ENCODE data around the gene SLC38A8.
A peak's percentile ranks its signal among the peaks of the same experiment; 100 is the strongest.

The SLC38A8 gene

GRCh38 chr16:84080378-84080777 is 37.8 kb upstream of the SLC38A8 start:
- Mint-ChIP-seq H3K36me3 (ENCODE audit: low read depth) (peaks cover 92% of the 10 kb centered on the region), H3K27me3 (no peaks in the 10 kb centered on the region), H3K27ac (no peak overlapping the region), H3K4me3 (no peak overlapping the region), H3K4me1 (ENCODE audit: low read depth) (peaks cover 13% of the 10 kb centered on the region), H3K9me3 (no peaks in the 10 kb centered on the region)
- no peak for DNase-seq

GRCh38 chr16:84079664-84080063 is 37.1 kb upstream of the SLC38A8 start:
- Mint-ChIP-seq H3K27ac (no peak overlapping the region), H3K4me3 (no peak overlapping the region), H3K4me1 (ENCODE audit: low read depth) (peaks cover 7% of the 10 kb centered on the region), H3K27me3 (no peaks in the 10 kb centered on the region), H3K36me3 (ENCODE audit: low read depth) (peaks cover 95% of the 10 kb centered on the region), H3K9me3 (no peaks in the 10 kb centered on the region)
- no peak for DNase-seq

GRCh38 chr16:84075376-84075775 is 32.8 kb upstream of the SLC38A8 start:
- H3K4me1 Mint-ChIP-seq (ENCODE audit: low read depth) = peaks cover 6% of the 10 kb centered on the region
- no peak overlapping the region for H3K4me3 Mint-ChIP-seq
- H3K9me3 Mint-ChIP-seq = no peaks in the 10 kb centered on the region
- no peaks in the 10 kb centered on the region for H3K27me3 Mint-ChIP-seq
- peak overlapping the region; percentile 27 for H3K27ac Mint-ChIP-seq
- H3K36me3 Mint-ChIP-seq (ENCODE audit: low read depth) = peaks cover 90% of the 10 kb centered on the region
- DNase-seq = no peak

GRCh38 chr16:84074721-84075120 is 32.1 kb upstream of the SLC38A8 start:
- H3K36me3 Mint-ChIP-seq (ENCODE audit: low read depth) = peaks cover 90% of the 10 kb centered on the region
- H3K4me1 Mint-ChIP-seq (ENCODE audit: low read depth) = peaks cover 4% of the 10 kb centered on the region
- no peak overlapping the region for H3K27ac Mint-ChIP-seq
- no peaks in the 10 kb centered on the region for H3K9me3 Mint-ChIP-seq
- DNase-seq = no peak
- no peaks in the 10 kb centered on the region for H3K27me3 Mint-ChIP-seq
- H3K4me3 Mint-ChIP-seq = no peak overlapping the region

- peaks cover 91% of the 10 kb centered on the region for H3K36me3 Mint-ChIP-seq (ENCODE audit: low read depth)
- H3K4me3 Mint-ChIP-seq = no peak overlapping the region
- peaks cover 1% of the 10 kb centered on the region for H3K4me1 Mint-ChIP-seq (ENCODE audit: low read depth)
- H3K27ac Mint-ChIP-seq = no peak overlapping the region
- no peaks in the 10 kb centered on the region for H3K27me3 Mint-ChIP-seq
- no peaks in the 10 kb centered on the region for H3K9me3 Mint-ChIP-seq
- no peak for DNase-seq
These were observed 29.4 kb upstream of the SLC38A8 start for GRCh38 chr16:84072014-84072413.

GRCh38 chr16:84071121-84071520 is 28.5 kb upstream of the SLC38A8 start:
- Mint-ChIP-seq H3K27me3 (no peaks in the 10 kb centered on the region), H3K27ac (no peak overlapping the region), H3K9me3 (no peaks in the 10 kb centered on the region), H3K4me3 (no peak overlapping the region), H3K36me3 (ENCODE audit: low read depth) (peaks cover 89% of the 10 kb centered on the region), H3K4me1 (ENCODE audit: low read depth) (no peaks in the 10 kb centered on the region)
- DNase-seq = no peak

GRCh38 chr16:84069540-84069939 is 26.9 kb upstream of the SLC38A8 start:
- peak overlapping the region; percentile 61 for H3K27ac Mint-ChIP-seq
- no peaks in the 10 kb centered on the region for H3K9me3 Mint-ChIP-seq
- H3K4me1 Mint-ChIP-seq (ENCODE audit: low read depth) = no peaks in the 10 kb centered on the region
- peaks cover 91% of the 10 kb centered on the region for H3K36me3 Mint-ChIP-seq (ENCODE audit: low read depth)
- H3K4me3 Mint-ChIP-seq = no peak overlapping the region
- no peaks in the 10 kb centered on the region for H3K27me3 Mint-ChIP-seq
- DNase-seq = no peak

GRCh38 chr16:84068783-84069462 is 26.3 kb upstream of the SLC38A8 start:
- DNase-seq = peak; percentile 5
- H3K4me3 Mint-ChIP-seq = no peak overlapping the region
- H3K36me3 Mint-ChIP-seq (ENCODE audit: low read depth) = peaks cover 91% of the 10 kb centered on the region
- H3K9me3 Mint-ChIP-seq = no peaks in the 10 kb centered on the region
- peak overlapping the region; percentile 61 for H3K27ac Mint-ChIP-seq
- H3K4me1 Mint-ChIP-seq (ENCODE audit: low read depth) = no peaks in the 10 kb centered on the region
- H3K27me3 Mint-ChIP-seq = no peaks in the 10 kb centered on the region

- no peak overlapping the region for H3K4me3 Mint-ChIP-seq
- no peak overlapping the region for H3K27ac Mint-ChIP-seq
- peaks cover 93% of the 10 kb centered on the region for H3K36me3 Mint-ChIP-seq (ENCODE audit: low read depth)
- peak; percentile 6 for DNase-seq
- no peaks in the 10 kb centered on the region for H3K9me3 Mint-ChIP-seq
- H3K4me1 Mint-ChIP-seq (ENCODE audit: low read depth) = peaks cover 2% of the 10 kb centered on the region
- no peaks in the 10 kb centered on the region for H3K27me3 Mint-ChIP-seq
These were observed 25.4 kb upstream of the SLC38A8 start for GRCh38 chr16:84068041-84068440.

GRCh38 chr16:84067640-84068039 is 25.0 kb upstream of the SLC38A8 start:
- Mint-ChIP-seq H3K4me3 (no peak overlapping the region), H3K4me1 (ENCODE audit: low read depth) (peaks cover 5% of the 10 kb centered on the region), H3K27ac (no peak overlapping the region), H3K27me3 (no peaks in the 10 kb centered on the region), H3K36me3 (ENCODE audit: low read depth) (peaks cover 95% of the 10 kb centered on the region), H3K9me3 (no peaks in the 10 kb centered on the region)
- DNase-seq = no peak

- DNase-seq = peak; percentile 36
- no peak overlapping the region for H3K27ac Mint-ChIP-seq
- H3K4me3 Mint-ChIP-seq = no peak overlapping the region
- H3K9me3 Mint-ChIP-seq = no peaks in the 10 kb centered on the region
- no peaks in the 10 kb centered on the region for H3K27me3 Mint-ChIP-seq
- peaks cover 5% of the 10 kb centered on the region for H3K4me1 Mint-ChIP-seq (ENCODE audit: low read depth)
- H3K36me3 Mint-ChIP-seq (ENCODE audit: low read depth) = peaks cover 95% of the 10 kb centered on the region
These were observed 23.0 kb upstream of the SLC38A8 start for GRCh38 chr16:84065536-84066132.

GRCh38 chr16:84063980-84064379 is 21.4 kb upstream of the SLC38A8 start:
- DNase-seq = no peak
- Mint-ChIP-seq H3K27me3 (no peaks in the 10 kb centered on the region), H3K36me3 (ENCODE audit: low read depth) (peaks cover 95% of the 10 kb centered on the region), H3K9me3 (no peaks in the 10 kb centered on the region), H3K27ac (no peak overlapping the region), H3K4me1 (ENCODE audit: low read depth) (peaks cover 5% of the 10 kb centered on the region), H3K4me3 (no peak overlapping the region)

GRCh38 chr16:84062734-84063640 is 20.4 kb upstream of the SLC38A8 start:
- Mint-ChIP-seq H3K27me3 (no peaks in the 10 kb centered on the region), H3K4me3 (no peak overlapping the region), H3K27ac (peak overlapping the region; percentile 47), H3K9me3 (no peaks in the 10 kb centered on the region), H3K4me1 (ENCODE audit: low read depth) (peaks cover 5% of the 10 kb centered on the region), H3K36me3 (ENCODE audit: low read depth) (peaks cover 95% of the 10 kb centered on the region)
- DNase-seq = peak; percentile 79

GRCh38 chr16:84061236-84061819 is 18.7 kb upstream of the SLC38A8 start:
- Mint-ChIP-seq H3K9me3 (no peaks in the 10 kb centered on the region), H3K4me3 (no peak overlapping the region), H3K4me1 (ENCODE audit: low read depth) (peaks cover 5% of the 10 kb centered on the region), H3K36me3 (ENCODE audit: low read depth) (peaks cover 97% of the 10 kb centered on the region), H3K27ac (no peak overlapping the region), H3K27me3 (no peaks in the 10 kb centered on the region)
- peak; percentile 15 for DNase-seq

Measured in activated T-cell treated with anti-CD3 and anti-CD28 coated beads, Interleukin-2, amount 50 U/mL, for 24 hours (primary cell).